K562 treated with DMSO at 1 percent for 4 hours (cell line): Measurements from ENCODE around the gene AP4M1. TPM values are rescaled to one million over a fixed set of nuclear protein-coding genes. Genes with fewer than 3 reads are reported as not detected.

Source experiments
- total RNA-seq: library from RNA; unstranded; fragments of 300-600 nt; gene quantifications from 2 replicates; pipeline ENCODE4 v1.2.3, GENCODE V29; 2022; ENCODE audit not compliant: insufficient read depth

Gene AP4M1, protein sequence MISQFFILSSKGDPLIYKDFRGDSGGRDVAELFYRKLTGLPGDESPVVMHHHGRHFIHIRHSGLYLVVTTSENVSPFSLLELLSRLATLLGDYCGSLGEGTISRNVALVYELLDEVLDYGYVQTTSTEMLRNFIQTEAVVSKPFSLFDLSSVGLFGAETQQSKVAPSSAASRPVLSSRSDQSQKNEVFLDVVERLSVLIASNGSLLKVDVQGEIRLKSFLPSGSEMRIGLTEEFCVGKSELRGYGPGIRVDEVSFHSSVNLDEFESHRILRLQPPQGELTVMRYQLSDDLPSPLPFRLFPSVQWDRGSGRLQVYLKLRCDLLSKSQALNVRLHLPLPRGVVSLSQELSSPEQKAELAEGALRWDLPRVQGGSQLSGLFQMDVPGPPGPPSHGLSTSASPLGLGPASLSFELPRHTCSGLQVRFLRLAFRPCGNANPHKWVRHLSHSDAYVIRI
- 10.1 and 12.3 TPM in 2 replicates for total RNA-seq

DNA sequence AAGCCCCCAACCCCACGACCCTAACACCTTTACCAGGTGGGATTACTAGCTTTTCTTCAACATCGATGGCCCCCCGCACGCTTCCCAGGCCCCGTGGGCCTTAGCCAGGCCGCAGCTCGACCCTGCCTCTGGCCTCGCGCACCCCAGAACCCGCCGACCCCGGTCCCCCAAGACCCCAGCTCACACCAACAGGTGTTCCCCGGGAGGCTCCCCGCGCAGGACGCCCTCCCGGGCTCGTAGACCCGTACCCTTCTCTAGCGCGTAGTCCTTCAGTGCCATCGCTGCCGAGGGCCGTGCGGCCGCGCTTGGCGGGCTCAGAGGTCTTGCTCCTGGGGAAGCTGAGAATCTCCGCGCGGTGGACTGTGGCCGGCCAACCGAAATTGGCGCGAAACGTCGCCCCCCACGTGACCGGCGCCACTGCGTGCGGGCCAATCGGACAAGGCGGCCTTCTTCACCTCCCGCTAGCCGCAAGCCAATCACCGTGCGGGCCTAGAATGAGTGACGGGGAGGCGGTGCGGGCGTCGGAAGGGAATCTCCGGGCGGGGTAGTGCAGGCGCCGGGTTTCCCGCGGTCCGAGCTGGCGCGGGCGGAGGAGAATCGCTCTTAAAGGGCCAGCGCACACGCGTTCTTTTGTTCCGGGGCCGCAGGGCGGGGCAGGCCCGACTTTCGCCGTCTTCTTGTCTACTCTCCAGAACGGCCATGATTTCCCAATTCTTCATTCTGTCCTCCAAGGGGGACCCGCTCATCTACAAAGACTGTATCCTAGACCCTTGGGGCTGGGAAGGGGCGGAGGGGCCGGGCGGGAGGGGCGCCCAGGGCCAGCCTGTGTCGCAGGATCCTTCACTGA lies at the start of gene AP4M1, which contains the start of gene MCM7:
AP4M1 (plus strand) TSS at position 628 of the 847 bp plus-strand sequence; CDS start at position 700, 72 bp downstream.
MCM7 (minus strand) TSS at position 382 of the 847 bp plus-strand sequence; CDS start at position 279, 103 bp downstream.

DNA sequence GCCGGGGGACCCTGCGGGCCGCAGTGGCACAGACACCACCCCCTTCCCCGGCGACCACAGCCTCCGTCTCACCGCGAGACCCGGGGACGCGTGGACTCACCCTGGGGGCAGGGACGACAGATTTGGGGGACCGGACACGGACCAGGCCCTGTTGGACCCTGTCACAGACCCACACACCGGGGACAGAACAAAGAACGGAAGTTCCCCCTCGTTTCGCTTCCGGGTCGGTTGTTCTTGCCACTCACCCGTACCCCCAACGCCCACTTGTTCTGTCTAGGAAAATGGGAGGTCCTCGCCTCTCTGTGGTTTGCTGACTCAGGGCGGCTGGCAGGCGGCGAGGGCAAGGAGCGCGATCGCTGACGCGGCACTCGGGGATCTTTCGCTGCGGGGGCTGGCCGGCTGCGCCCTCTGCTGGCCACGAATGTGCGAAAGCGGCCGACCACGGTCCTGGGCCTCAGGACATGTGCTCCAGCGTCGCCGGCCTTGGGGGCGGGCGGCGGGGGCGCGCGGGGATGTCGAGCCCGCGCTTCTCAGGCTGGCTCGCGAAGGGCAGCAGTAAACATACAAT lies 19.8 kb upstream of the AP4M1 start, which contains the start of gene ZNF3:
ZNF3 (minus strand) TSS at position 189 of the 568 bp plus-strand sequence. CDS start 4,366 bp downstream, outside the sequence.

GRCh38 chr7:100088621-100089457 lies 12.6 kb upstream of the AP4M1 start, which contains the start of gene COPS6:
Gene COPS6, plus strand, starts transcription at chr7:100088969. Its CDS starts 22 bp downstream, at chr7:100088991.

DNA sequence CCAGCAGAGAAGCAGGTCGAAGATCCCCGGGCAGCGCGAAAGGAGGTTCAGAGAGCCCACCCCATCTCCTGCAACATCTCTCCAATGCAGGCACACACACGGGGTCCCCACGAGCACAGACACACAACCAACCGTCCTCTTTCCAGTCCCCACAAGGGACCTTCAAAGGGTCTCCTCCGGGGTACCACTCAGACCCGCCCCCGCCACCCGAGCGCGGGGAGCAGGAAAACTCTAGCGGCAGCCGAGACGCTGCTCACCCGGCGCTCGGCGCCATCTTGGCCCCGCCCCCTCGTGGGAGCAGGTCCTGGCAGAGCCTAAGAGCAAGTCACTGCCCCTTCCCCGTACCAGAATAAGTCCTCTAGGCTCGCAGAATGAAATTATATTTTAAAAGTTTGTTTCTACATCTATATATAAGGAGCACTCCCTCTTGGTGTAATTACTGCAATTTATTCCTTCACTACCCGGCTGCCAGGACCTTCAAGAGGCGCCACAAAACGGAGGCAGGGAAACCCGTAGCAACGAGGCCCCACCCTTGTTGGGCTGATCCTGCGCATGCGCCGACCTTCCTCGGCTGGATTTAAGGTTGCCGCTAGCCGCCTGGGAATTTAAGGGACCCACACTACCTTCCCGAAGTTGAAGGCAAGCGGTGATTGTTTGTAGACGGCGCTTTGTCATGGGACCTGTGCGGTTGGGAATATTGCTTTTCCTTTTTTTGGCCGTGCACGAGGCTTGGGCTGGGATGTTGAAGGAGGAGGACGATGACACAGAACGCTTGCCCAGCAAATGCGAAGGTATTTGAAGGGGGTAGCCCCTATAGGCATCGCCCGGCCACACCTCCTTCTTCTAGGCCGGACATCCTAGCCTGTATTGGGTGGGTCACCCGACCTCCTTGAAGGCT lies 17.9 kb downstream of the AP4M1 start, which contains the start of the genes CNPY4 and TAF6:
CNPY4 (plus strand) TSS at position 563 of the 898 bp plus-strand sequence; CDS start at position 674, 111 bp downstream.
TAF6 (minus strand) TSS at position 287 of the 898 bp plus-strand sequence. CDS start 5,149 bp downstream, outside the sequence.

DNA sequence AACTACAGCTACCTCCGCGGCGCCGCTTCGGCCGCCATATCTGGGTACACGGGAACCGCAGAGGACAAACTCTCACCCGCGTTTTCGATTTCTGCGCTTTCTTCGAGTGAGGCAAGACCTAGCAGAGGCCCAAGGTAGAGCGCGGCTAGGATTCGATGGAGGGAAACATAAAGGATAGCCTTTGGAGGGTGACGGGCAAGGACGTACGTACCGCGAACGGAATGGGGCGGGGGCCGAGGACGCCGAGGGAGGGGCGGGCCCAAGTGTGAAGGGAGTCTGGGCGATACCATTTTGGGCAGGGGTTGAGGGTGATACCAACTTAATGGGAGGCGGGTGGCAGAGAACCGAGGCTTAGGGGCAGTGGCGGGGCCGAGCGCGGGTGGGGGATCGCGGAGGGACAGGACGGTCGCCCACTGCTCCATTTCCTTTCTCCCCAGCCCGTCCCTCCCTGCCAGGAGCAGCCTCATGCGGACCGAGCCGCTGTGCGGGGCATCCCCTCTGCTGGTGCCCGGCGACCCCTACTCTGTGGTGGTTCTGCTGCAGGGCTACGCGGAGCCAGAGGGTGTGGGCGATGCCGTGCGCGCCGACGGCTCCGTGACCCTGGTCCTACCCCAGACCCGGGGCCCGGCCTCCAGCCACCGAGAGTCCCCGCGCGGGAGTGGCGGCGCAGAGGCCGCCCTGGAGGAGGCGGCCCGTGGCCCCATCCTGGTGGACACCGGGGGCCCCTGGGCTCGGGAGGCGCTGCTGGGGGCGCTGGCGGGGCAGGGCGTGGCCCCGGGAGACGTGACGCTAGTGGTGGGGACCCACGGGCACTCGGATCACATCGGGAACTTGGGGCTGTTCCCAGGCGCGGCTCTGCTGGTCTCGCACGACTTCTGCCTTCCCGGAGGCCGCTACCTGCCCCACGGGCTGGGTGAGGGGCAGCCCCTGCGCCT lies 25.8 kb downstream of the AP4M1 start, which contains the start of gene MBLAC1:
MBLAC1 (plus strand) TSS at position 37 of the 935 bp plus-strand sequence; CDS start at position 466, 429 bp downstream.

DNA sequence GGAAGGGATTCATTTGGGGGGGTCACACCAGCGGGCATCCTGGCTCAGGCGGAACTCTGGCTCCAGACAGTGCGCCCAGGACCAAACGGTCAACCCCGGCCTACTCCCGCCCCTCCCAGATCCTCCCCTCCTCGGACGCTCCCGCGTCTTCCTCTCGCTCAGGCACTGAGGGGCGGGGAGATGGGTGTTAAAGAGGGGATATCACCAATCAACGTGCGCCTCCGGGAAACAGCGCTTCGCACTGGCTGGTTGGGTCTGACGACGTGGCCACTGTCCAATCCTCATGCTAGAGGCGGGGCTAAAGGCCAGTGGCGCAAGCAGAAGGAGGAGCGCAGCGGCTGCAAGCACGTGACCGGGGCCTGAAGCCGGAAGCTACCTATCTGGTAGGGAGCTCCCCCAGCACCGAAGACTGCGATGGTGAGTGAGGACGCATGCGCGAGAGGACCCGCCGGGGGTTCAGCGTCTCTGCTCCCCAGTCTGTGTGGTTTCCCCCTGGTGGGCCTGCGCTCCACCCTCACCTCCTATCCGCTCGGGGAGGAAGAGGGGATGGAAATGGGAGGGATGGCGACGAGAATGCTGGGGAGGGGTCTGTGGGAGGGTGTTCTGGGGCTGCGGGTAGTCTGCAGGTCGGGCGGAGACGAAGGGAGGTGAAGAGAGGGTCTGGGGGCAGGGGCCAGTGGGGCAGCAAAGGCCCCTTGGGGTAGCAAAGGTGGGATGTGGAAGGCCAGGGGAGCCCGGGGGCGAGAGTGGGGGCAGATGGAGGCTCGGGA lies 47.3 kb downstream of the AP4M1 start, which contains the start of gene LAMTOR4:
LAMTOR4 (plus strand) TSS at position 360 of the 770 bp plus-strand sequence; CDS start at position 415, 55 bp downstream.

Other genes with a start within 250 kb of the AP4M1 start
- gene OR2AE1, start 224.6 kb upstream of the AP4M1 start, total RNA-seq = not detected in 2 replicates
- 35.4 and 35.7 TPM in 2 replicates for gene TRIM4, start 182.1 kb upstream of the AP4M1 start, total RNA-seq
- gene GJC3, start 172.0 kb upstream of the AP4M1 start, total RNA-seq = not detected in 2 replicates
- gene AZGP1, start 125.6 kb upstream of the AP4M1 start, total RNA-seq = not detected in 2 replicates
- 15.1 and 17.2 TPM in 2 replicates for gene ZKSCAN1, start 86.0 kb upstream of the AP4M1 start, total RNA-seq
- 8.1 and 8.9 TPM in 2 replicates for gene ZSCAN21, start 51.9 kb upstream of the AP4M1 start, total RNA-seq
- 17.9 and 23.2 TPM in 2 replicates for gene ZNF3, start 19.9 kb upstream of the AP4M1 start, total RNA-seq
- gene COPS6, start 12.7 kb upstream of the AP4M1 start, total RNA-seq = 158 and 176 TPM in 2 replicates
- 544 and 550 TPM in 2 replicates for gene MCM7, start 246 bp upstream of the AP4M1 start, total RNA-seq
- gene TAF6, start 17.7 kb downstream of the AP4M1 start, total RNA-seq = 83.4 and 94.5 TPM in 2 replicates
- gene CNPY4, start 18.0 kb downstream of the AP4M1 start, total RNA-seq = 4.1 and 6.5 TPM in 2 replicates
- 1.5 and 1.9 TPM in 2 replicates for gene MBLAC1, start 25.3 kb downstream of the AP4M1 start, total RNA-seq
- gene LAMTOR4, start 47.3 kb downstream of the AP4M1 start, total RNA-seq = 305 and 308 TPM in 2 replicates
- 15.4 and 28.7 TPM in 2 replicates for gene TRAPPC14, start 57.1 kb downstream of the AP4M1 start, total RNA-seq
- gene GAL3ST4, start 67.0 kb downstream of the AP4M1 start, total RNA-seq = 2.3 and 3.4 TPM in 2 replicates
- gene GPC2, start 75.7 kb downstream of the AP4M1 start, total RNA-seq = 0.82 and 4.1 TPM in 2 replicates
- 5.7 TPM in 2 replicates for gene STAG3, start 76.3 kb downstream of the AP4M1 start, total RNA-seq
- not detected in 2 replicates for gene PVRIG, start 118.3 kb downstream of the AP4M1 start, total RNA-seq
- 2.6 and 2.8 TPM in 2 replicates for gene SPDYE3, start 206.1 kb downstream of the AP4M1 start, total RNA-seq